IPS-20b (cell line): Measurements from ENCODE around the gene CEMIP.

Source experiments
- H3K27ac ChIP-seq: one replicate; pipeline ENCODE4 v1.5.1; 2013; ENCODE audit warnings: low read length
- H3K27me3 ChIP-seq: 2 replicates; pipeline ENCODE4 v1.6.1; 2013; ENCODE audit warnings: mild to moderate bottlenecking, low read length, inconsistent platforms; ENCODE audit not compliant: insufficient read depth
- H3K36me3 ChIP-seq: 2 replicates; pipeline ENCODE4 v1.6.1; 2013; ENCODE audit warnings: low read depth, mild to moderate bottlenecking, inconsistent platforms, low read length, moderate library complexity; ENCODE audit not compliant: insufficient read depth
- H3K4me1 ChIP-seq: 2 replicates; pipeline ENCODE4 v1.6.1; 2013; ENCODE audit warnings: mild to moderate bottlenecking, control low read depth, inconsistent platforms, low read length, moderate library complexity; ENCODE audit not compliant: insufficient read depth
- H3K4me3 ChIP-seq: 2 replicates; pipeline ENCODE4 v1.5.1; 2013; ENCODE audit warnings: mild to moderate bottlenecking, low read length, inconsistent platforms
- H3K9ac ChIP-seq: 2 replicates; pipeline ENCODE4 v1.6.1; 2013; ENCODE audit warnings: low read depth, mild to moderate bottlenecking, inconsistent platforms, low read length, moderate library complexity
- H3K9me3 ChIP-seq: 2 replicates; pipeline ENCODE4 v1.6.1; 2013; ENCODE audit warnings: mild to moderate bottlenecking, low read depth, low read length, inconsistent platforms; ENCODE audit not compliant: insufficient read depth

CEMIP gene

DNA sequence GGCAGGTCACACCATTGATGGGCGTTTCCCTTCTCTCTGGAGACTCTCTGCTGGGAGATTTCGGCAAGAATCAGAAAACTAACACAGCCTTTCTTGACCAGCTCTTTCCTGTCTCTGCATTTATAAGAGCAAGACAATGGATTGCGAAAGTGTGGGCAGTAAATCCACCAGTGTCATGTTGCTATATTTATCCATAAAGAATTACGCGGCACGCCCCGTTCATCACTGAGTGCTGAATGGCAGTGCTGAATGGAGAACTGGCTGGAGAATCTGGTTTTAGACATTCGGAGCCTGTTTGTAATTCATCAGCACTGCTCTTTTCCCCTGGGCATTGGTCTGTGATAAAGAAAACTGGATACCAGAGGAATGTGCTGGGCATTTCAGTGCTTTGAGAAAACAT, 2.0 kb upstream of the CEMIP start:
- H3K27me3 ChIP-seq = peaks cover 48% of the 10 kb centered on the region
- no peak overlapping the region for H3K4me3 ChIP-seq
- no peaks in the 10 kb centered on the region for H3K36me3 ChIP-seq
- H3K9ac ChIP-seq = no peak overlapping the region
- H3K27ac ChIP-seq = no peak overlapping the region
- H3K9me3 ChIP-seq = no peaks in the 10 kb centered on the region
- H3K4me1 ChIP-seq = peaks cover 4% of the 10 kb centered on the region; the same call in 1 of the 2 replicates

DNA sequence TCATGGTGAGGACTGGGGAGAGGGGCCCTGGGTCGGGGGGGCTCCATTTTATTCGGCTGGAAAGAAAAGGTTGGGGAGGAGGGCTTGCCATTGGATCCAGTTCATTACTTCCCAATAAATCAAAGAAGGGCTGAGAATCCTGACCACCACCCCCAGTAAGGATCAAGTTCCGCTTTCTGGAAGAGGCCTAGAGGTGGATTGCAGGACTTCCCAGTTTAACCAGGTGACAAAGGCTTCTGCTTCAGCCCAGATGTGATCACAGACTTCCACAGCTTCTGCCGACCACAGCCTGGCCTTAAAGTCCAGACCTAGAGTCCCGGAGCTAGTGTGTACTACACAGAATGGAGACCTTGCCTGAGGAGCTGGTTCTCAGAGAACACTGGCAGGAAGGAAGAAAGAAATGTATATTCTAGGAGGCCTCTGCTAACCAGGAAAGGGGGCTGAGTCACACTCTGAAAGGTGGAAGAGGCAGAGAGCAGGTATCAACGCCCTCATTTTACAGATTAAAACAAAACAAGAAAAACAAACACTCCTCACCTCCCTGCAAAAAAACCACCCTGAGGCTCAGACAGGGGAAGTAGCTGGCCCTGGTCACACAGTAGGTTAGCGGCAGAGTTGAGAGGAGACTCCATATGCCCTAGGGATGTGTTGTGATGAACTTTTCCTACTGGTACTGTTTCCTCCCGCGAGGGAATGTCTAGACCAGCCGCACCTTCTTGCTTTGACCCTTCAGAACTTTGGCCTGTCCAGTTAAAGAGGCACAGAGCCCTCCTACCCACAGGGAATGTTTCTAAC, 1.1 kb upstream of the CEMIP start:
- Histone ChIP-seq H3K9me3 (no peaks in the 10 kb centered on the region), H3K27me3 (peaks cover 57% of the 10 kb centered on the region), H3K4me1 (peaks cover 4% of the 10 kb centered on the region; the same call in 1 of the 2 replicates), H3K36me3 (no peaks in the 10 kb centered on the region), H3K4me3 (no peak overlapping the region), H3K9ac (no peak overlapping the region), H3K27ac (no peak overlapping the region)

DNA sequence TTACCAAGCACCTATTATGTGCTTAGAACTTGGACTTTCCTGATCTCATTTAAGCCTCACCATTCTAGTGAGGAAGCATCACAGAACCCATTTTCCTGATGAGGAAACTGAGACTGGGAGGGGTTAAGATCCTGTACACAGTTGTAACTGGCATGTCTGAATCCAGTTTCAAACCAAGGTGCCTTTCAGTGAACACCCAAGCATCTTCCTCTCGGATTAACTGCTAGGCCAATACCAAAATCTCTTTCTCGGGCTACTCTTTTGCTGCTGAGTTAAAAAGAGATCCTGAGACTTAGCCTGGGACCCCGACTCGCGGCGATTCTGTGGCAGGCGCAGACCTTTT, 578 bp upstream of the CEMIP start:
- Histone ChIP-seq H3K27ac (no peak overlapping the region), H3K27me3 (peaks cover 57% of the 10 kb centered on the region), H3K4me1 (peaks cover 4% of the 10 kb centered on the region; the same call in 1 of the 2 replicates), H3K9ac (no peak overlapping the region), H3K9me3 (no peaks in the 10 kb centered on the region), H3K4me3 (peak overlapping the region; percentile 74; the same call in 1 of the 2 replicates), H3K36me3 (no peaks in the 10 kb centered on the region)

DNA sequence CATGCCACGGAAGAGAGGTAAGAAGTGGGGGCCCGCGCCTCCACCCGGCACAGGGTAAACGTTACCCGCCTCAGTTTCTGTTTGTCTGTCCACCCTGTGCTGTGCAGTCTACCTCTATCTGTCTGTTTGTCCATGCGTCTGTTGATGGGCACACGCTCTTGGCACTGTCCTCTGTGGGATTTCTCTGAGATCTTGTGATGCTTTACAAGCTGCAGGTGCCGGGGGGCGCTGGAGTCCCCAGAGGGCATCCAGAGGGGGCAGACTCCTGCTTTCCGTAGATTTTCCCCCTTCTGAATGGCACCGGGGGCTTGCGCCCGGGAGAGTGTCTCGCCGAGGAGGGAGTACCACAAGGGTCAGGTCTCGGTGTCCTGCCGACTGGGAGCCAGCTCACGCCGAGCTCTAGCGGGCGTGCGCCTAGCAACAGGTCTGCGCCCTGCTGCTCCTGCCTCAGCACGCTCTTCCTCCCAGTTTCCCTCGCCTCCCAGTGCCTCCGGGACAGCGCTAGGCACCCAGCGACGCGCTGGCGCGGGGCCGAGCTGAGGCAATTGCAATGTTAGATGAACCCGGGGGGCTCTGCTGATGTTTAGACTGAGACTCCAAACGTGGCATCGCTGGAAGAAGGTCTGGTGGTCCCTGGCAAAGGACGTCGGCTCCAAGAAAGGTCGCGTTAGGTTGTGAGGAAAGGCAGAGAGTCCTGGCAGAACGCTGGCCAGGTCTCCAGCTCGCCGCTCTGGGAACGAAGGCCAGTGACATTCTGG, 667 bp downstream of the CEMIP start:
- Histone ChIP-seq H3K4me3 (peak overlapping the region; percentile 74), H3K9me3 (no peaks in the 10 kb centered on the region), H3K36me3 (no peaks in the 10 kb centered on the region), H3K27ac (no peak overlapping the region), H3K27me3 (peaks cover 57% of the 10 kb centered on the region), H3K9ac (no peak overlapping the region), H3K4me1 (peaks cover 4% of the 10 kb centered on the region; the same call in 1 of the 2 replicates)

DNA sequence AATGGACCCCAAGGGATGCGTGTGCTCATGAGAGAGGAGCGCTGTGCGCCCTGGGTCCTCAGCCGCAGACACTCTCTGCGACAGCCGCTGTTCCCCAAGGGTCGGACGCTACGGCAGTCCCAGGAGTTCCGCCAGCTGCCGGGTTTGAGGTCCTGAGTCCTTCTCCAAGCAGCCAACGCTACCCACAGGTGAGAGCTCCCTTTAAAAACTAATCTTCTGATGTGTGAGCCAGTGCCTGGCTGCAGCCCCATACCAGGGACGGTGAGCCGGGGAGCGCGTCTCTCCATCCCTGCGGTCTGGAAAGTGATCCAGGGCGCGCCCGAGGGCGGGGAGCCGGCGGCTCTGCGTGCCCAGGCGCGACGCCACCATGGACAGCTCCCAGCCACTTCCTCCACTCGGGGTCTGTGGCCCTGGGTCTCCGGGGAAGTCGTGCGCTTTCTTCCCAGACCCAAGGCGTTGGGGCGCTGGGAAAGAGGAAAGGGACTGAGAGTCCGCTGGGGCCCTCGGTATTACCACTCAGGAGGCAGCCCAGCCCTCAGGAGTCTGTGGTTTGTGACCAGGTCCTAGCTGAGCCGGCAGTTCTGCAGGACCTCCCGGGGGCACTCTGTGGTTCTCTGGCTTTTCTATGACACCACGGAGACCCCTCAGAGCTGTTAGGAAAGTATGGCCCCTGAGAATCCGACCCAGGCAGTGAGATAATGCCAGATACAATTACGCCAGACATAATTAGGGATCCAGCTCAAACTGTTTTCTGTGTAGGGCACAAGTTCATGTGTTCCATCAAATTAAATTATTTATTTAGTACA, 1.4 kb downstream of the CEMIP start:
- Histone ChIP-seq H3K27ac (no peak overlapping the region), H3K4me1 (peaks cover 4% of the 10 kb centered on the region; the same call in 1 of the 2 replicates), H3K9me3 (no peaks in the 10 kb centered on the region), H3K36me3 (no peaks in the 10 kb centered on the region), H3K9ac (no peak overlapping the region), H3K4me3 (peak overlapping the region; percentile 74), H3K27me3 (peaks cover 57% of the 10 kb centered on the region)

DNA sequence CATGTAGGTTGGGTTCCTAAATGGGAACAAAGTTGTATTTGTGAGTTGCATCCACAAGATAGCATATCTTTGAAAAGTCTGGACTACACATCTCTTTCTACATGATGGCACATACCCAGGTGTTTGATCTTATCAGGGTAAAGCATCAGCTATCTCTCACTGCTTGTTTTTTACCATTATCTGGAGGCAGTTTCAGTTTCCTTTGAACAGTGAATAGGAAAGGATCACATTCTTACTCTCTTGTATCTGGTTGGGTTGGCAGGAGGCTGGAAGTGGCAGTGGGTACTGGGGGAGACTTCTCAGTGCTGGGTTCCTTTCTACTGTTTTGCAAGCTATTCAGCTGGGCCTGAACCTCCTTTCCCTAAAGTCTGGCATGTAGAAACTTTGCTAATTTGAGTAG, 4.1 kb downstream of the CEMIP start:
- Histone ChIP-seq H3K27me3 (peaks cover 46% of the 10 kb centered on the region), H3K27ac (no peak overlapping the region), H3K4me1 (peaks cover 4% of the 10 kb centered on the region; the same call in 1 of the 2 replicates), H3K4me3 (no peak overlapping the region), H3K9me3 (no peaks in the 10 kb centered on the region), H3K9ac (no peak overlapping the region), H3K36me3 (no peaks in the 10 kb centered on the region)

DNA sequence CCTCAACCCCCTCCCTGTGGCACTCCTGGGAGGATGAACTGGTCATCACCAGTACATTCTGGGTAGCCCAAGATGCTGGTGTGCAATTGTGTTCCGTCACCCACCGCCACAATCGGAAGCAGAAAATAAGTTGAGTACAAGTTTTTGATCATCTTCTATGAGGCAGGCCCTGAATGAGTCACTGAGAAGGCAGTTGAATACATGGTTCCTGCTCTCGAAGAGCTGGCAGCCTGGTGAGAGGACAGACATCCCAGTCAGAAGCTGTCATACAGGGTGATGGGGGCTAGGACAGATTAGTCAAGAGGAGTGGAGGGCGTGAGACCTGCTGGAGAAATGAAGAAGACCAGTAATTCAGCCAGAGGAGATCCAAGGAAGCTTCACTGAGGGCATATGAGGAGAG, 6.2 kb downstream of the CEMIP start:
- Histone ChIP-seq H3K36me3 (no peaks in the 10 kb centered on the region), H3K4me3 (no peak overlapping the region), H3K4me1 (peaks cover 4% of the 10 kb centered on the region; the same call in 1 of the 2 replicates)

DNA sequence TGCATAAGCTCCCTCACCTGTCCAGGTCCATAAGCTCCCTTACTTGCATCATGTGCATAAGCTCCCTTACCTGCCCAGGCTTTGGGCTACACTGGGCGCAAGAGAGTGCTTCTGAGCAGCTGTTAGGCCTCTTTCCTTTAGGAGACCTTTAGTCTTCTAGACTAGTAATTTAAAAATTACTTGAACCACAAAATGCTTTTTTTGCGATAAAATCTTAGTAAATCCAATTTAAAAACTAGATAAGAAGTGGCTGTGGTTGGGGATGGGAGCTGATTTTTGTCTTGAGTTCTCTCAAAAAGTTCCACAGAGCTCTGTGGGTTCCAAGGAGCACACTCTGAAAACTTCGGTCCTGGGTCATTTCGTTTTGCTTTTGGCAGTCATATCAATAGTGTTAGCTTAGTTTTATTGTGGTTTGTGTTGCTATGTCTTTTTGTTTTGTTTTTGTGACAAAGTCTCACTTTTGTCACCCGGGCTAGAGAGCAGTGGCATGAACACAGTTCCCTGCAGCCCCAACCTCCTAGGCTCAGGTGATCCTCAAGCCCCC, 6.7 kb downstream of the CEMIP start:
- Histone ChIP-seq H3K9ac (no peak overlapping the region), H3K4me1 (peaks cover 3% of the 10 kb centered on the region; the same call in 1 of the 2 replicates), H3K9me3 (no peaks in the 10 kb centered on the region), H3K27me3 (peaks cover 21% of the 10 kb centered on the region), H3K27ac (no peak overlapping the region), H3K36me3 (no peaks in the 10 kb centered on the region), H3K4me3 (no peak overlapping the region)

More for the DNA sequence above, 6.2 kb downstream of the CEMIP start:
- Histone ChIP-seq H3K9ac (no peak overlapping the region), H3K27ac (no peak overlapping the region), H3K9me3 (no peaks in the 10 kb centered on the region), H3K27me3 (peaks cover 27% of the 10 kb centered on the region)

DNA sequence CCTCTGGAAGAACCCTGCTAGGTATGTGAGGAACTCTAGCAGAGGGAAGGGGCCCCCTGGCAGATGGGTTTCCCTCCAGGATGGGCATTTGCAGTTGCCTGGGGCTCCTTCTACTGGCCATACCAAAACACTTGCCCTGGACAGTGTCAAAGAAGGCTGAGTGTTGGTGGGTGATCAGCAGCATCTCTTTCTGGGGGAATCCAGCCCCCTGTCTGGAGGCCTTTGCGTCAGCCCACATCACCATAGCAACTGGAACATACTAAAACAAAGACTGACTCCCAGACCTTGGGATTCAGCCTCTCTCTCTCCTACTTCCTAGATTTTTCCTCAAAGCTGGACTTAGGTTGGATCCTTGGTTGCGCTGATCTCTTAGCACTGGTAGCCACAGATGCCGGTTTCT, 8.1 kb downstream of the CEMIP start:
- no peak overlapping the region for H3K27ac ChIP-seq
- H3K36me3 ChIP-seq = no peaks in the 10 kb centered on the region
- H3K27me3 ChIP-seq = peaks cover 7% of the 10 kb centered on the region
- no peaks in the 10 kb centered on the region for H3K9me3 ChIP-seq
- no peaks in the 10 kb centered on the region for H3K4me1 ChIP-seq
- H3K9ac ChIP-seq = no peak overlapping the region
- no peak overlapping the region for H3K4me3 ChIP-seq

DNA sequence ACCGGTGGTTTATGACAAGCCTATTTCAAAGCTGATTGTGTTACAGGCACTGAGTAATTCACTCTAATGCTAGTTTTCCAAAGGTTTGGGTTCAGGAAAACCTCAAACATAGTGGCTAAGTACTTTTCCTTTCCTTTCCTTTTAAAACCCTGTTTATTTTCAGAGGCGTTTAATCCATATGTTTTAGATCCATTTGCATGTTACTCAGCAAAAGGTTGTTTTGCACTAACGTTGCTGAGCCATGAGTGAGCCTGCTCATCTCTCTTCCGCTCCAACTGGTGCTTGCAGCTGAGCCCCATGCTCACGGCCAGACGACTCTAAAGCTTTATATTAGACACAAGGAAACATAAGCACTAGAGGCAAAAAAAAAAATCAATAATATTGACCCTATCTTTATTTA, 9.4 kb downstream of the CEMIP start:
- H3K27ac ChIP-seq = no peak overlapping the region
- no peaks in the 10 kb centered on the region; the same call in 1 of the 2 replicates for H3K27me3 ChIP-seq
- H3K9ac ChIP-seq = no peak overlapping the region
- no peaks in the 10 kb centered on the region for H3K36me3 ChIP-seq
- H3K4me3 ChIP-seq = no peak overlapping the region
- H3K4me1 ChIP-seq = no peaks in the 10 kb centered on the region
- H3K9me3 ChIP-seq = no peaks in the 10 kb centered on the region

DNA sequence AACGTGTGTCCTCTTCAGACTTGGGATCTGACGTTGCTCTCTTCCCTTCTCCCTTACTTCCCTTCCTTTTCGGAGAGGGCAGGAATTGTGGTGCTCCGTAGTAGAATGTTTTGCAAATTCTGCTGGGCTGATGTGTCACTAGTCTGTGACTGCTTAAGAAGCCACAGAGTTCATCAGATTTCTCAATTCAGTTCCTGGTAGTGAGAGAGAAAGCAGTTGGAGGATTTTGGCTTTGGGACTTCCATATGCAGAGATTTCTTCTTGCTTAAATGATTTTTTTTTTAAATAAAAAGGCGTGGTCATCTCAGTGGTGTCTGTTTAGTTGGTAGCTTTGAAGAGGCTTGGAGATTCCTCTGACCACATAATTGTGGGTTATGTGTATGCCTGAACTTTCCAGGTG, 10.1 kb downstream of the CEMIP start:
- H3K4me1 ChIP-seq = no peaks in the 10 kb centered on the region
- H3K36me3 ChIP-seq = no peaks in the 10 kb centered on the region
- no peak overlapping the region for H3K27ac ChIP-seq
- H3K9me3 ChIP-seq = no peaks in the 10 kb centered on the region
- no peak overlapping the region for H3K9ac ChIP-seq
- H3K4me3 ChIP-seq = no peak overlapping the region
- no peaks in the 10 kb centered on the region; the same call in 1 of the 2 replicates for H3K27me3 ChIP-seq
